ENCODE data around the gene SELPLG. TPM values are rescaled to one million over a fixed set of nuclear protein-coding genes. Genes with fewer than 3 reads are reported as not detected.

SELPLG gene
- total RNA-seq, 4 donors from 2014 or later: 1.3 to 5.6 (median 3.0) TPM

GRCh38 chr12:108582978-108583770 is 50.5 kb downstream of the SELPLG start:
- 85% methylated on average over 10 of the region's 10 CpGs for WGBS
- Histone ChIP-seq H3K27ac (no peak overlapping the region), H3K4me1 (peaks cover 17% of the 10 kb centered on the region), H3K9me3 (no peaks in the 10 kb centered on the region), H3K36me3 (no peaks in the 10 kb centered on the region), H3K4me3 (no peak overlapping the region), H3K27me3 (no peaks in the 10 kb centered on the region)
- no peak for DNase-seq (ENCODE audit: low spot score in 2 of 2)
- TF ChIP-seq CTCF (IDR thresholded peaks at IDR 0.05): no peak
- TF ChIP-seq EP300 (IDR thresholded peaks at IDR 0.05): no peak
- no peak for TF ChIP-seq POLR2A (IDR thresholded peaks at IDR 0.05)
- no peak for TF ChIP-seq POLR2AphosphoS5 (IDR thresholded peaks at IDR 0.05)

- Histone ChIP-seq H3K4me1 (peaks cover 17% of the 10 kb centered on the region), H3K36me3 (no peaks in the 10 kb centered on the region), H3K4me3 (no peak overlapping the region), H3K27me3 (no peaks in the 10 kb centered on the region), H3K27ac (no peak overlapping the region), H3K9me3 (no peaks in the 10 kb centered on the region)
- no peak for DNase-seq (ENCODE audit: low spot score in 2 of 2)
- 88% methylated on average over 9 of the region's 9 CpGs for WGBS
- TF ChIP-seq EP300 (IDR thresholded peaks at IDR 0.05) (no peak), CTCF (IDR thresholded peaks at IDR 0.05) (no peak), POLR2A (IDR thresholded peaks at IDR 0.05) (no peak), POLR2AphosphoS5 (IDR thresholded peaks at IDR 0.05) (no peak)
Measured at GRCh38 chr12:108582509-108582908, 51.2 kb downstream of the SELPLG start.

GRCh38 chr12:108581311-108582227 is 52.1 kb downstream of the SELPLG start:
- 94% methylated on average over 15 of the region's 33 CpGs for WGBS
- H3K27me3 ChIP-seq: no peaks in the 10 kb centered on the region
- no peaks in the 10 kb centered on the region for H3K9me3 ChIP-seq
- TF ChIP-seq POLR2A (IDR thresholded peaks at IDR 0.05): no peak
- no peak for DNase-seq (ENCODE audit: low spot score in 2 of 2)
- H3K36me3 ChIP-seq: no peaks in the 10 kb centered on the region
- H3K4me3 ChIP-seq: no peak overlapping the region
- peak overlapping the region; percentile 74 for H3K27ac ChIP-seq
- peaks cover 17% of the 10 kb centered on the region for H3K4me1 ChIP-seq

- no peaks in the 10 kb centered on the region for H3K9me3 ChIP-seq
- H3K4me1 ChIP-seq: peaks cover 17% of the 10 kb centered on the region
- no peaks in the 10 kb centered on the region for H3K27me3 ChIP-seq
- H3K36me3 ChIP-seq: no peaks in the 10 kb centered on the region
- no peak overlapping the region for H3K4me3 ChIP-seq
- no peak for DNase-seq (ENCODE audit: low spot score in 2 of 2)
- no peak overlapping the region for H3K27ac ChIP-seq
- TF ChIP-seq EP300 (IDR thresholded peaks at IDR 0.05) (no peak), POLR2AphosphoS5 (IDR thresholded peaks at IDR 0.05) (peak in 1 of 3 donors; percentile 50)
- WGBS: 57% methylated on average over 3 of the region's 3 CpGs
Measured at GRCh38 chr12:108580531-108580930, 53.2 kb downstream of the SELPLG start.

GRCh38 chr12:108578813-108579212 is 54.9 kb downstream of the SELPLG start:
- 94% methylated on average over 3 of the region's 3 CpGs for WGBS
- Histone ChIP-seq H3K9me3 (no peaks in the 10 kb centered on the region), H3K4me3 (no peak overlapping the region), H3K27ac (no peak overlapping the region), H3K27me3 (no peaks in the 10 kb centered on the region), H3K36me3 (no peaks in the 10 kb centered on the region), H3K4me1 (peaks cover 15% of the 10 kb centered on the region)
- DNase-seq (ENCODE audit: low spot score in 2 of 2): peak in 1 of 2 donors; percentile 31
- TF ChIP-seq POLR2AphosphoS5 (IDR thresholded peaks at IDR 0.05): no peak
- TF ChIP-seq POLR2A (IDR thresholded peaks at IDR 0.05): no peak
- TF ChIP-seq EP300 (IDR thresholded peaks at IDR 0.05): no peak
- TF ChIP-seq CTCF (IDR thresholded peaks at IDR 0.05): no peak

- Histone ChIP-seq H3K36me3 (no peaks in the 10 kb centered on the region), H3K27ac (no peak overlapping the region), H3K9me3 (no peaks in the 10 kb centered on the region), H3K27me3 (no peaks in the 10 kb centered on the region), H3K4me3 (no peak overlapping the region), H3K4me1 (peaks cover 13% of the 10 kb centered on the region)
- 66% methylated on average over 2 of the region's 2 CpGs for WGBS
- TF ChIP-seq CTCF (IDR thresholded peaks at IDR 0.05) (no peak), POLR2AphosphoS5 (IDR thresholded peaks at IDR 0.05) (no peak), POLR2A (IDR thresholded peaks at IDR 0.05) (no peak), EP300 (IDR thresholded peaks at IDR 0.05) (no peak)
- DNase-seq (ENCODE audit: low spot score in 2 of 2): no peak
Measured at GRCh38 chr12:108578264-108578663, 55.4 kb downstream of the SELPLG start.
